H9 (cell line): Measurements from ENCODE around the gene BTBD6. TPM values are rescaled to one million over a fixed set of nuclear protein-coding genes. Genes with fewer than 3 reads are reported as not detected.
A peak's percentile ranks its signal among the peaks of the same experiment; 100 is the strongest.

Experiments used
- DNase-seq: peaks from one replicate; pipeline ENCODE4 v3.0.0-alpha.2; 2017
- H2AFZ ChIP-seq: one replicate; pipeline ENCODE4 v1.6.1; 2013; ENCODE audit warnings: mild to moderate bottlenecking, low read length, control low read depth, moderate library complexity
- H2AK5ac ChIP-seq: 2 replicates; pipeline ENCODE4 v1.6.1; 2013; ENCODE audit warnings: low read length, control low read depth, mixed read lengths; ENCODE audit not compliant: insufficient read length
- H2BK120ac ChIP-seq: one replicate; pipeline ENCODE4 v1.6.1; 2013; ENCODE audit warnings: low read depth, mild to moderate bottlenecking, low read length, control low read depth, inconsistent platforms; ENCODE audit not compliant: poor library complexity, severe bottlenecking
- H2BK12ac ChIP-seq: 2 replicates; pipeline ENCODE4 v1.6.1; 2013; ENCODE audit warnings: low read length, control low read depth, mixed read lengths, low read depth; ENCODE audit not compliant: insufficient read length
- H2BK15ac ChIP-seq: 2 replicates; pipeline ENCODE4 v1.6.1; 2013; ENCODE audit warnings: low read depth, low read length, control low read depth
- H2BK20ac ChIP-seq: one replicate; pipeline ENCODE4 v1.6.1; 2013; ENCODE audit warnings: low read depth, mild to moderate bottlenecking, low read length, control low read depth, inconsistent platforms; ENCODE audit not compliant: poor library complexity, severe bottlenecking
- H2BK5ac ChIP-seq: 2 replicates; pipeline ENCODE4 v1.6.1; 2013; ENCODE audit warnings: low read length, control low read depth, mixed read lengths; ENCODE audit not compliant: insufficient read length
- H3K14ac ChIP-seq: 2 replicates; pipeline ENCODE4 v1.6.1; 2013; ENCODE audit warnings: low read length, control low read depth; ENCODE audit not compliant: insufficient read depth
- H3K18ac ChIP-seq: 2 replicates; pipeline ENCODE4 v1.6.1; 2013; ENCODE audit warnings: low read depth, mild to moderate bottlenecking, mixed read lengths, low read length, control low read depth; ENCODE audit not compliant: insufficient read length
- H3K23ac ChIP-seq: 2 replicates; pipeline ENCODE4 v1.6.1; 2013; ENCODE audit warnings: low read length, control low read depth, mixed read lengths, low read depth; ENCODE audit not compliant: insufficient read length
- H3K23me2 ChIP-seq: 2 replicates; pipeline ENCODE4 v1.6.1; 2013; ENCODE audit warnings: low read depth, mild to moderate bottlenecking, mixed read lengths, low read length, control low read depth; ENCODE audit not compliant: insufficient read length, poor library complexity, severe bottlenecking
- H3K27ac ChIP-seq: 2 replicates; pipeline ENCODE4 v1.5.1; 2013; ENCODE audit warnings: low read length, control low read depth, mixed read lengths, low read depth; ENCODE audit not compliant: insufficient read length
- H3K27me3 ChIP-seq: 2 replicates; pipeline ENCODE4 v1.6.1; 2013; ENCODE audit warnings: low read length, control low read depth, inconsistent platforms; ENCODE audit not compliant: insufficient read depth
- H3K4ac ChIP-seq: 2 replicates; pipeline ENCODE4 v1.6.1; 2013; ENCODE audit warnings: low read depth, mild to moderate bottlenecking, control low read depth, inconsistent platforms, low read length, moderate library complexity
- H3K4me1 ChIP-seq: 2 replicates; pipeline ENCODE4 v1.6.1; 2013; ENCODE audit warnings: low read length, control low read depth, inconsistent platforms; ENCODE audit not compliant: insufficient read depth
- H3K4me2 ChIP-seq: 2 replicates; pipeline ENCODE4 v1.6.1; 2013; ENCODE audit warnings: low read length, control low read depth, mixed read lengths; ENCODE audit not compliant: insufficient read length, insufficient read depth
- H3K56ac ChIP-seq: 2 replicates; pipeline ENCODE4 v1.6.1; 2013; ENCODE audit warnings: low read depth, mild to moderate bottlenecking, mixed read lengths, low read length, control low read depth; ENCODE audit not compliant: insufficient read length
- H3K79me1 ChIP-seq: 2 replicates; pipeline ENCODE4 v1.6.1; 2013; ENCODE audit warnings: low read depth, mild to moderate bottlenecking, moderate library complexity, low read length, control low read depth, inconsistent platforms; ENCODE audit not compliant: insufficient read depth, poor library complexity, severe bottlenecking
- H3K79me2 ChIP-seq: 2 replicates; pipeline ENCODE4 v1.6.1; 2013; ENCODE audit warnings: low read length, control low read depth, inconsistent platforms; ENCODE audit not compliant: insufficient read depth
- H3K9ac ChIP-seq: 2 replicates; pipeline ENCODE4 v1.6.1; 2013; ENCODE audit warnings: low read length, control low read depth, mixed read lengths; ENCODE audit not compliant: insufficient read length; ENCODE audit errors: extremely low read depth
- H3K9me3 ChIP-seq: one replicate; pipeline ENCODE4 v1.6.1; 2013; ENCODE audit warnings: low read depth, low read length, inconsistent platforms; ENCODE audit not compliant: control insufficient read depth
- H3T11ph ChIP-seq: one replicate; pipeline ENCODE4 v1.6.1; 2013; ENCODE audit warnings: mild to moderate bottlenecking, low read length, control low read depth, inconsistent platforms
- H4K20me1 ChIP-seq: one replicate; pipeline ENCODE4 v1.6.1; 2013; ENCODE audit not compliant: control insufficient read depth, insufficient read length, insufficient read depth
- H4K5ac ChIP-seq: 2 replicates; pipeline ENCODE4 v1.6.1; 2013; ENCODE audit warnings: low read depth, mild to moderate bottlenecking, mixed read lengths, low read length, control low read depth; ENCODE audit not compliant: insufficient read length
- H4K8ac ChIP-seq: replicated peaks from 2 replicates; pipeline ENCODE4 v1.6.1; 2013; ENCODE audit warnings: low read length, control low read depth, mixed read lengths, low read depth; ENCODE audit not compliant: insufficient read length
- H4K91ac ChIP-seq: 2 replicates; pipeline ENCODE4 v1.6.1; 2013; ENCODE audit warnings: low read depth, mild to moderate bottlenecking, moderate library complexity, mixed read lengths, low read length, control low read depth; ENCODE audit not compliant: insufficient read length
- H3K27ac Mint-ChIP-seq, 3 experiments: 2 replicates in 2 of 3; 3 replicates in 1 of 3; pipeline ENCODE4 v1.8.0; 2020 to 2021; ENCODE audit warnings: mixed read lengths in 3 of 3, mild to moderate bottlenecking in 1 of 3, moderate library complexity in 1 of 3
- H3K27me3 Mint-ChIP-seq: 2 replicates; pipeline ENCODE4 v1.8.0; 2021; ENCODE audit warnings: low read depth, mild to moderate bottlenecking, moderate library complexity, mixed read lengths
- H3K36me3 Mint-ChIP-seq, 3 experiments: 2 replicates in 2 of 3; 3 replicates in 1 of 3; pipeline ENCODE4 v1.8.0; 2020 to 2021; ENCODE audit warnings: low read depth in 3 of 3, mixed read lengths in 3 of 3; ENCODE audit not compliant: insufficient read depth in 1 of 3
- H3K4me1 Mint-ChIP-seq, 2 experiments: 2 replicates each; pipeline ENCODE4 v1.8.0; 2020; ENCODE audit warnings: mixed read lengths in 2 of 2
- H3K4me3 Mint-ChIP-seq, 2 experiments: 2 replicates in 1 of 2; 3 replicates in 1 of 2; pipeline ENCODE4 v1.8.0; 2020 to 2021; ENCODE audit warnings: mild to moderate bottlenecking in 2 of 2, mixed read lengths in 2 of 2, moderate library complexity in 1 of 2
- H3K9me3 Mint-ChIP-seq, 2 experiments: 2 replicates in 1 of 2; 3 replicates in 1 of 2; pipeline ENCODE4 v1.8.0; 2020; ENCODE audit warnings: mild to moderate bottlenecking in 2 of 2, mixed read lengths in 2 of 2, moderate library complexity in 1 of 2
- CTCF ChIP-seq: fragments of 200-600 bp; sonication (generic); conservative IDR thresholded peaks from 3 replicates; pipeline ENCODE4 v1.8.0; 2021; ENCODE audit warnings: antibody characterized with exemption, mild to moderate bottlenecking
- WGBS: extraction: QIAGEN DNeasy Blood & Tissue Kit; methylation state at CpG from one replicate; pipeline ENCODE4 v1.1.7; 2013; ENCODE audit warnings: missing lambda C conversion rate, low lambda C conversion rate, mixed read lengths; ENCODE audit not compliant: insufficient read length; ENCODE audit errors: extremely low coverage; 5-methylcytosine and 5-hydroxymethylcytosine counted together
- total RNA-seq: library from RNA; stranded (reverse); gene quantifications from 2 replicates; pipeline ENCODE4 v1.2.1, GENCODE V29; 2021

Gene BTBD6
- total RNA-seq, 1 experiment from 2014 or later, result 23.3 TPM

- no peaks in the 10 kb centered on the region for H3K27me3 Mint-ChIP-seq
- Histone ChIP-seq H3K4me1 (no peaks in the 10 kb centered on the region), H3K23ac (no peak overlapping the region), H3K79me1 (no peaks in the 10 kb centered on the region), H3K79me2 (no peaks in the 10 kb centered on the region), H2AFZ (no peak overlapping the region), H2BK5ac (no peak overlapping the region), H2BK15ac (no peak overlapping the region), H3K18ac (no peak overlapping the region), H4K8ac (no peak overlapping the region), H4K5ac (no peak overlapping the region), H2AK5ac (no peak overlapping the region), H4K20me1 (no peaks in the 10 kb centered on the region), H2BK120ac (no peak overlapping the region), H3K9me3 (no peaks in the 10 kb centered on the region), H2BK20ac (no peak overlapping the region), H3K23me2 (no peaks in the 10 kb centered on the region), H3K27ac (no peak overlapping the region), H3K27me3 (no peaks in the 10 kb centered on the region), H4K91ac (no peak overlapping the region), H3K4ac (no peak overlapping the region), H3K4me2 (no peak overlapping the region), H3K56ac (no peak overlapping the region), H2BK12ac (no peak overlapping the region), H3K9ac (no peak overlapping the region), H3K14ac (no peak overlapping the region), H3T11ph (no peak overlapping the region)
- peaks cover 0 to under 1% (median 0%) of the 10 kb centered on the region in 3 experiments; a peak in 1 of 7 replicates for H3K36me3 Mint-ChIP-seq
- no peak for TF ChIP-seq CTCF
- WGBS, result no CpG with 5 or more reads among the region's 19 CpGs
- no peaks in the 10 kb centered on the region for H3K4me1 Mint-ChIP-seq
- H3K9me3 Mint-ChIP-seq, result no peaks in the 10 kb centered on the region
- peak; percentile 20 for DNase-seq
- H3K4me3 Mint-ChIP-seq, result no peak overlapping the region
- no peak overlapping the region for H3K27ac Mint-ChIP-seq
These were observed 8.1 kb downstream of the BTBD6 start for GRCh38 chr14:105256292-105256960.
